ENCODE results near the gene CDH4. TPM values are rescaled to one million over a fixed set of nuclear protein-coding genes. Genes with fewer than 3 reads are reported as not detected.

Gene CDH4
- total and polyA plus RNA-seq, 4 experiments from 2014 or later, result 0.39 to 1.1 (median 0.41) TPM; not detected in 1

DNA sequence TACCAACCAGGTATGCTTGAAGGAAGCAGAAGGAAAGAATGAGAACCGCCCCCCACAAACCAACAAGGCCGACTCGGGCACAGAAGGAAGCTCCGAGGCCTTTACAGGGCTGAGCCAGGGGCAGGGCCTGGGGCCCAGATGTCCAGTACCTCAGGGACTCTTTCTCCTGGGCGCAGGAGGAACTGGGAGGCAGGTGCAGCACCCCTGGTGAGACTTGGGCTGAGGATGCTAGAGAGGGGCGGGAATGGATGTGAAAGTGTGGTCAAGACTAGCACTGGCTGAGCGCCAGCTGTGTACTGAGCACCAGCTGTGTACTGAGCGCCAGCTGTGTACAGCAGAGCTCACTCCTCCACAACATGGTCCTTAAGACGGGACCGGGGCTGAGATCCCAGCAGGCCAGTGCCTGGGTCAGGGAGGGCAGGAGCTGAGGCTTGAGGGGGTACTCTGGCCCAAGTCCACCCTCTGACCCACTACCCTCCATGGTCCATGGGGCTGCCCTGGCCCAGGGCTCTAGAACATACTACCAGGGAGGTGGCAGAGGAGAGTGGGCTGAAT lies 444.2 kb downstream of the CDH4 start:
- Mint-ChIP-seq H3K36me3 (no peaks in the 10 kb centered on the region), H3K4me3 (no peak overlapping the region), H3K4me1 (no peaks in the 10 kb centered on the region), H3K27ac (no peak overlapping the region), H3K27me3 (peaks cover 0 to 4% of the 10 kb centered on the region in 2 donors), H3K9me3 (no peaks in the 10 kb centered on the region)
- Histone ChIP-seq H3K9me3 (ENCODE audit: control insufficient read depth in 1 of 2, low read length in 2 of 2) (no peaks in the 10 kb centered on the region), H3K4me3 (ENCODE audit: low read length in 2 of 2) (no peak overlapping the region), H3K4me1 (ENCODE audit: insufficient read depth, low read length) (no peaks in the 10 kb centered on the region), H3K27me3 (ENCODE audit: insufficient read depth, low read length) (no peaks in the 10 kb centered on the region), H3K27ac (ENCODE audit: low read depth, low read length) (no peak overlapping the region), H3K36me3 (ENCODE audit: insufficient read depth, low read length) (no peaks in the 10 kb centered on the region)
- no peak for DNase-seq
- POLR2A ChIA-PET (ENCODE audit: partially characterized antibody), result no interaction called here
- intact Hi-C loops (cut with micrococcal nuclease), result no loop called here
- CTCF ChIA-PET (ENCODE audit: partially characterized antibody), result no interaction called here

- ChIA-PET POLR2A (ENCODE audit: partially characterized antibody) (no interaction called here), CTCF (ENCODE audit: partially characterized antibody) (no interaction called here)
- no peaks in the 10 kb centered on the region for H3K36me3 ChIP-seq (ENCODE audit: insufficient read depth, low read length)
- DNase-seq, result no peak
- Mint-ChIP-seq H3K27me3 (peaks cover 0 to 2% of the 10 kb centered on the region in 2 donors), H3K4me3 (no peak overlapping the region), H3K36me3 (no peaks in the 10 kb centered on the region), H3K27ac (no peak overlapping the region), H3K9me3 (no peaks in the 10 kb centered on the region), H3K4me1 (no peaks in the 10 kb centered on the region)
- no peak overlapping the region for H3K27ac ChIP-seq (ENCODE audit: low read depth, low read length)
- H3K27me3 ChIP-seq (ENCODE audit: insufficient read depth, low read length), result no peaks in the 10 kb centered on the region
- intact Hi-C loops (cut with micrococcal nuclease), result no loop called here
- H3K4me1 ChIP-seq (ENCODE audit: insufficient read depth, low read length), result no peaks in the 10 kb centered on the region
- no peaks in the 10 kb centered on the region for H3K9me3 ChIP-seq (ENCODE audit: control insufficient read depth in 1 of 2, low read length in 2 of 2)
- H3K4me3 ChIP-seq (ENCODE audit: low read length in 2 of 2), result no peak overlapping the region
Measured at GRCh38 chr20:61697666-61698597, 445.9 kb downstream of the CDH4 start.

DNA sequence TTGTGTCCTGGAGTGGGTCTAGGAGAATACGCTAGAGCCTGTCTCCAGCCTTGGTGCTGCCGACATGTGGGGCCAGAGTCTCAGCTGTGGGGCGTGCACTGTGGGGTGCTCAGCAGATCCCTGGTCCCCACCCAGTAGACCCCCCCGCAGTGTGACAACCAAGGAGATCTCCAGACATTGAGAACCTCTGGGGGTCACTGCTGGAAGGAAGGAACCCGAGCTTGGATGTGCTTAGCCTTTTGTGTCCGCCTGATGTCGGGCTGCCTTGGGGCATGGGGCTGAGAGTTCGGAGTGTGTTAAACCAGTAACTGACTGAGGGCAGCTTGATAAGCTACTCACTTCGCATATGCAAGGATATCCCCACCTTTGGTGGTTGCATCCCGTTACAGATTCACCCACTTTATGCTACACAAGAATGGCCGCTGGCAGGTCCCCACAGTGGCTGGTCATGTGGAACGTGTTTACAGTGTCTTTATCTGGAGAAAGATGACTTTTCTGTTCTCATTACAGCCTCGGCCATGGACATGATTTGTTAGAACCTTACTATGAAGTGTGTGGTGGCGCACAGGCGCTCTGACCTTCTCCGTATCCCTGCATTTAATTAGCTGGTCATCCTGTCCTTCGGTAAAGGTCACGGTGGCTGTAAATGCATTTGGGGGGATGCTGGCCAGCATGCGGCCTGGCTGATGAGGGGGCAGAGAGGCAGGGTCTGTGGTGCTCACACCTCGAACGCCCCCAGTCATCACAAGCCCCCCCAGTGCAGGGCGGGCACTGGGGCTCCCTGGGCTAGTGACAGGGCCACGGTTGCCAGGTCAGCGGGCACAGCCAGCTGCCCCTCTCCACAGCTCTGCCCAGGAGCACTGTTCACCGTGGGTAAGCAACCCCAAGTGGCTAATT lies 446.8 kb downstream of the CDH4 start:
- CTCF ChIA-PET (ENCODE audit: partially characterized antibody), result interaction anchor here (0.6 kb wide), 1 partner anchor 65 kb away, joined by 3 read pairs; no protein-coding TSS in a partner anchor
- H3K27ac ChIP-seq (ENCODE audit: low read depth, low read length), result no peak overlapping the region
- no peaks in the 10 kb centered on the region for H3K4me1 ChIP-seq (ENCODE audit: insufficient read depth, low read length)
- intact Hi-C loops (cut with micrococcal nuclease), result no loop called here
- H3K27ac Mint-ChIP-seq, result no peak overlapping the region
- no peak overlapping the region for H3K4me3 Mint-ChIP-seq
- H3K4me3 ChIP-seq (ENCODE audit: low read length in 2 of 2), result no peak overlapping the region
- H3K9me3 ChIP-seq (ENCODE audit: control insufficient read depth in 1 of 2, low read length in 2 of 2), result no peaks in the 10 kb centered on the region
- H3K36me3 Mint-ChIP-seq, result no peaks in the 10 kb centered on the region
- H3K36me3 ChIP-seq (ENCODE audit: insufficient read depth, low read length), result no peaks in the 10 kb centered on the region
- DNase-seq, result no peak
- H3K9me3 Mint-ChIP-seq, result no peaks in the 10 kb centered on the region
- no peaks in the 10 kb centered on the region for H3K27me3 ChIP-seq (ENCODE audit: insufficient read depth, low read length)
- no peaks in the 10 kb centered on the region for H3K4me1 Mint-ChIP-seq
- H3K27me3 Mint-ChIP-seq, result peaks cover 0 to 2% of the 10 kb centered on the region in 2 donors
- POLR2A ChIA-PET (ENCODE audit: partially characterized antibody), result no interaction called here

GRCh38 chr20:61699495-61700374 lies 447.7 kb downstream of the CDH4 start:
- Mint-ChIP-seq H3K27me3 (peaks cover 0 to 2% of the 10 kb centered on the region in 2 donors), H3K27ac (no peak overlapping the region), H3K4me1 (no peaks in the 10 kb centered on the region), H3K4me3 (no peak overlapping the region), H3K9me3 (no peaks in the 10 kb centered on the region), H3K36me3 (no peaks in the 10 kb centered on the region)
- CTCF ChIA-PET (ENCODE audit: partially characterized antibody), result interaction anchor here (0.6 kb wide), 1 partner anchor 64 kb away, joined by 3 read pairs; no protein-coding TSS in a partner anchor
- H3K9me3 ChIP-seq (ENCODE audit: control insufficient read depth in 1 of 2, low read length in 2 of 2), result no peaks in the 10 kb centered on the region
- H3K27ac ChIP-seq (ENCODE audit: low read depth, low read length), result no peak overlapping the region
- no peaks in the 10 kb centered on the region for H3K36me3 ChIP-seq (ENCODE audit: insufficient read depth, low read length)
- H3K4me3 ChIP-seq (ENCODE audit: low read length in 2 of 2), result no peak overlapping the region
- no peak for DNase-seq
- no peaks in the 10 kb centered on the region for H3K27me3 ChIP-seq (ENCODE audit: insufficient read depth, low read length)
- intact Hi-C loops (cut with micrococcal nuclease), result no loop called here
- no peaks in the 10 kb centered on the region for H3K4me1 ChIP-seq (ENCODE audit: insufficient read depth, low read length)
- POLR2A ChIA-PET (ENCODE audit: partially characterized antibody), result no interaction called here

DNA sequence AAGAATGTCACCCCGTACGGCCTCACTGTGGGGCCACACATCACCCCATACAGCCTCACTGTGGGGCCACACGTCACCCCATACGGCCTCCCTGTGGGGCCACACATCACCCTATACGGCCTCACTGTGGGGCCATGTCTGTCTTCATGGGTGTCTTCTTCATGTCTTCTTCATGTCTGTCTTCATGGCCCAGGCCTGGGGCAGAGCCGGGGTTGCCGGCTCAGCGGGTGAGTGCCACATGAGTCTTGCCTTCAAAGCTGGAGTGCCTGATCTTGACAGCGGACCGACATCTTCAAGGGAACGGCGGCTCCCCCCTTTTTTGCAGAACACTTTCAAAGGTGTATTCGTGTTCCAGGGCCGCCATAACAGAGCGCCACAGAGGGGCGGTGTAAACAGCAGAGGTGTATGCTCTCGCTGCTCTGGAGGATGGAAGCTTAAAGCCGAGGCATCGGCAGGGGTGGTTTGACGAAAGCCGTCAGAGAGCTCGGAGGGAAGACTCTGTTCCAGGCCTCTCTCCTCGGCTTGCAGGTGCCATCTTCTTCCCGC lies 448.6 kb downstream of the CDH4 start:
- POLR2A ChIA-PET (ENCODE audit: partially characterized antibody), result no interaction called here
- H3K27me3 ChIP-seq (ENCODE audit: insufficient read depth, low read length), result no peaks in the 10 kb centered on the region

DNA sequence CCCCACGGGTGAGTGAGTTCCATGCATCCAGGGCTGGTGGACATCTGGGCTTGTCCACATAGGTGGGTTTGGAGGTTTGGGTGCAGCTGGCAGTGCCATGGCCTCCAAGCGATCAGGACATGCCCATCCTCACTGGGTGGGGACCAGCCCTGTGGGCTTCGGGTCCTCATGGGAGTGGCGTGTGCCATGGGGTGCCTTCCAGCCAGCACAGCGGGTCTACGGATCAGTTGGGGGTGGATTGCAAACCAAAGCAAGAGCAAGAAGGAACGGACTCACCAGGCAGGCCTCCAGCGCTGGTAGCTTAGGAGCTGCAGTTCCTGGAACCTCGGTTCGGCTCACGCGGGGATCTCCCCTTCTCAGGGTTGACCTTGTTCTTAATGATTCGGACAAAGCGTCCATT lies 449.3 kb downstream of the CDH4 start:
- intact Hi-C loops (cut with micrococcal nuclease), result no loop called here
- no peaks in the 10 kb centered on the region for H3K9me3 ChIP-seq (ENCODE audit: control insufficient read depth in 1 of 2, low read length in 2 of 2)
- CTCF ChIA-PET (ENCODE audit: partially characterized antibody), result no interaction called here
- Mint-ChIP-seq H3K36me3 (no peaks in the 10 kb centered on the region), H3K4me3 (no peak overlapping the region), H3K4me1 (no peaks in the 10 kb centered on the region), H3K9me3 (no peaks in the 10 kb centered on the region), H3K27me3 (peaks cover 0 to 2% of the 10 kb centered on the region in 2 donors), H3K27ac (no peak overlapping the region)
- DNase-seq, result no peak
- no peaks in the 10 kb centered on the region for H3K36me3 ChIP-seq (ENCODE audit: insufficient read depth, low read length)
- H3K4me1 ChIP-seq (ENCODE audit: insufficient read depth, low read length), result no peaks in the 10 kb centered on the region
- POLR2A ChIA-PET (ENCODE audit: partially characterized antibody), result no interaction called here
- no peak overlapping the region for H3K27ac ChIP-seq (ENCODE audit: low read depth, low read length)
- H3K27me3 ChIP-seq (ENCODE audit: insufficient read depth, low read length), result no peaks in the 10 kb centered on the region
- H3K4me3 ChIP-seq (ENCODE audit: low read length in 2 of 2), result no peak overlapping the region

More for the DNA sequence above, 448.6 kb downstream of the CDH4 start:
- Histone ChIP-seq H3K9me3 (ENCODE audit: control insufficient read depth in 1 of 2, low read length in 2 of 2) (no peaks in the 10 kb centered on the region), H3K27ac (ENCODE audit: low read depth, low read length) (no peak overlapping the region), H3K36me3 (ENCODE audit: insufficient read depth, low read length) (no peaks in the 10 kb centered on the region), H3K4me1 (ENCODE audit: insufficient read depth, low read length) (no peaks in the 10 kb centered on the region), H3K4me3 (ENCODE audit: low read length in 2 of 2) (no peak overlapping the region)
- H3K27ac Mint-ChIP-seq, result no peak overlapping the region
- H3K27me3 Mint-ChIP-seq, result peaks cover 0 to 2% of the 10 kb centered on the region in 2 donors
- no peaks in the 10 kb centered on the region for H3K36me3 Mint-ChIP-seq
- no peak for DNase-seq
- H3K4me1 Mint-ChIP-seq, result no peaks in the 10 kb centered on the region
- H3K9me3 Mint-ChIP-seq, result no peaks in the 10 kb centered on the region
- intact Hi-C loops (cut with micrococcal nuclease), result no loop called here
- no peak overlapping the region for H3K4me3 Mint-ChIP-seq
- CTCF ChIA-PET (ENCODE audit: partially characterized antibody), result no interaction called here
